Islet of Langerhans (tissue), 1 donor: ENCODE measurements around the gene CDH2.

Experiments
- FAIRE-seq: peaks from one replicate; lab custom pipeline; 2011; peaks lifted over from hg19 to GRCh38; lab: Jason Lieb, UNC

CDH2 gene

GRCh38 chr18:28081516-28081915 is 95.4 kb downstream of the CDH2 start:
- no peak for FAIRE-seq

GRCh38 chr18:28080876-28081300 is 96.0 kb downstream of the CDH2 start:
- no peak for FAIRE-seq

GRCh38 chr18:28079883-28080282 is 97.0 kb downstream of the CDH2 start:
- no peak for FAIRE-seq

- no peak for FAIRE-seq
Measured at GRCh38 chr18:28078849-28079248, 98.1 kb downstream of the CDH2 start.

- no peak for FAIRE-seq
Measured at GRCh38 chr18:28078298-28078697, 98.6 kb downstream of the CDH2 start.

- peak; percentile 85 for FAIRE-seq
Measured at GRCh38 chr18:28075501-28075900, 101.4 kb downstream of the CDH2 start.

GRCh38 chr18:28074076-28074475 is 102.9 kb downstream of the CDH2 start:
- no peak for FAIRE-seq

- FAIRE-seq: no peak
Measured at GRCh38 chr18:28073658-28074057, 103.3 kb downstream of the CDH2 start.

- no peak for FAIRE-seq
Measured at GRCh38 chr18:28071199-28071598, 105.7 kb downstream of the CDH2 start.

GRCh38 chr18:28068207-28068606 is 108.7 kb downstream of the CDH2 start:
- FAIRE-seq: no peak

GRCh38 chr18:28067346-28067745 is 109.6 kb downstream of the CDH2 start:
- no peak for FAIRE-seq

- FAIRE-seq: no peak
Measured at GRCh38 chr18:28065793-28066186, 111.1 kb downstream of the CDH2 start.

- no peak for FAIRE-seq
Measured at GRCh38 chr18:28065031-28065792, 111.7 kb downstream of the CDH2 start.

GRCh38 chr18:28063926-28064325 is 113.0 kb downstream of the CDH2 start:
- no peak for FAIRE-seq

- no peak for FAIRE-seq
Measured at GRCh38 chr18:28063271-28063761, 113.6 kb downstream of the CDH2 start.

- no peak for FAIRE-seq
Measured at GRCh38 chr18:28062443-28062842, 114.5 kb downstream of the CDH2 start.

GRCh38 chr18:28059861-28060260 is 117.1 kb downstream of the CDH2 start:
- FAIRE-seq: no peak

GRCh38 chr18:28050545-28050944 is 126.4 kb downstream of the CDH2 start:
- FAIRE-seq: no peak

- no peak for FAIRE-seq
Measured at GRCh38 chr18:28048612-28049011, 128.3 kb downstream of the CDH2 start.

- no peak for FAIRE-seq
Measured at GRCh38 chr18:28045880-28046279, 131.1 kb downstream of the CDH2 start.

- FAIRE-seq: no peak
Measured at GRCh38 chr18:28045176-28045810, 131.6 kb downstream of the CDH2 start.

- no peak for FAIRE-seq
Measured at GRCh38 chr18:28044036-28044435, 132.9 kb downstream of the CDH2 start.

- FAIRE-seq: no peak
Measured at GRCh38 chr18:28043631-28044030, 133.3 kb downstream of the CDH2 start.

- FAIRE-seq: peak; percentile 83
Measured at GRCh38 chr18:28041366-28041765, 135.6 kb downstream of the CDH2 start.
